ENCODE data around the gene FAM81A. TPM values are rescaled to one million over a fixed set of nuclear protein-coding genes. Genes with fewer than 3 reads are reported as not detected.

Gene FAM81A
- polyA plus RNA-seq, 1 donor: 5.3 TPM

DNA sequence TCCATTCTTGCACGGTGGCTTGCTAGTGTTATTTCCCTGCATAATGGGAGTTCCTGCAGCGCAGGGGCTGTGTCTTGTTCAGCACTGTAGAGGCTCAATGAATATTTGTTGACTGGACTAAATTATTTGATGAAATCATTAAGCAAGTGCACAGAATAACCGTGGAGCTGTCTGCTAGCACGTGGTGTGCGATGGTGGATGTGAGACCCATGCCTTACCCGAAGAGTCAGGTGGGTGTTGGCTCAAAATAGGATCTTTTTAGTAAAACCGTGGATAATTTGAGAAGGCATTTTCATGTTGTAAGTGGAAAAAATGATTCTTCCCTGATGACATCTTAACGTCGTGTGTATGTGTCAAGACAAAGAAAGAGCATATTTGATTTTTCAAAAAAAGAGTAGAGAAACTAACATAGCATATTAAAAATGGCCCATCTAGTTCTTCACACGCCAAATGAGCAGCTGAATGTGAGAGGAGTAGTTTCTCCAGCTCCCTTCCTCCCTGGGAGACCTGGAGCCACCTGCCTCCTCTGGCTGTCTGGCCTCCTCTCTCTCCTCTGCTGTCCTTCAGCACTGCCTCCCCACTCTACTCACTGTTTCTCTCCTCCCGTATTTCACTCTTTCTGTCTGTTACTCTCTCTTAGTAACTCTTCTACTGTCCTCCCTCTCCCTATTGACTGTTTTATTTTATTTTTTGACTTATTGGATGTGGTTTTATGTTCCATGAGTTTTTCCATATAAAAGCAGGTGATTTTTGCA, 6.3 kb downstream of the FAM81A start:
- Histone ChIP-seq H3K4me1 (ENCODE audit: control insufficient read depth, insufficient read depth, low read length) (no peaks in the 10 kb centered on the region), H3K36me3 (ENCODE audit: control insufficient read depth, insufficient read depth, low read length) (no peaks in the 10 kb centered on the region), H3K27ac (ENCODE audit: low read length) (no peak overlapping the region), H3K4me3 (ENCODE audit: low read length) (no peak overlapping the region), H3K9me3 (ENCODE audit: control insufficient read depth, low read depth, low read length) (no peaks in the 10 kb centered on the region), H3K27me3 (ENCODE audit: control insufficient read depth, insufficient read depth, low read length) (no peaks in the 10 kb centered on the region)
- WGBS (ENCODE audit: insufficient coverage, low lambda C conversion rate): 56% methylated on average over 1 of the region's 11 CpGs
- DNase-seq: no peak

DNA sequence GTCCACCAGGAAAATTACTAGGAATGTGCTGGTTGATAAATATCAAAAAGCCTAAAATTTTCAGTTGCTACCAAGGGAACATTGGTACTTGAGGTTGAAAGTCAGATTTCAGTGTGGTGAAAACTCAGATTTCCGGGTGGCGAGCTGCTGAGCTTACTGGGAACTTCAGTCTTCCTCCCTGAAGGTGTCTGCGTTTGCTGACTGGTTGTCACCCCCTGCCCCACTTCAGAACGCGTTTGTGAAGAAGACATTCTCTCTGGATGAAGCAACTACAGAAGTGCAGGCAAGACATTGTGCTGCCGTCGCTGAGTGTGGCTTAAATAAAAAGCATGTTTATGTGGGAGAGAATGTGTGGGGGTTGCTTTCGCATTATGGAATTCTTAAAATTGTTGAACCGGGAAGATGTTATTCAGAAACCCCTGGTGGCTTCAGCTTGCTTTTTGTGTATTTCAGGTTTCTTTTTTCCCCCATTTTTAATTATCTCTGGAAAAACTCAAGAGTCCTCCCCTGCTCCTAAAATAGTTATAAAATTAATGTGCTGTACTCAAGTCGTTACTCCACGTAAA, 7.1 kb downstream of the FAM81A start:
- 100% methylated on average over 2 of the region's 11 CpGs for WGBS (ENCODE audit: insufficient coverage, low lambda C conversion rate)
- no peak overlapping the region for H3K4me3 ChIP-seq (ENCODE audit: low read length)
- no peak for DNase-seq
- no peaks in the 10 kb centered on the region for H3K4me1 ChIP-seq (ENCODE audit: control insufficient read depth, insufficient read depth, low read length)
- no peaks in the 10 kb centered on the region for H3K9me3 ChIP-seq (ENCODE audit: control insufficient read depth, low read depth, low read length)
- no peaks in the 10 kb centered on the region for H3K36me3 ChIP-seq (ENCODE audit: control insufficient read depth, insufficient read depth, low read length)
- no peak overlapping the region for H3K27ac ChIP-seq (ENCODE audit: low read length)
- H3K27me3 ChIP-seq (ENCODE audit: control insufficient read depth, insufficient read depth, low read length): no peaks in the 10 kb centered on the region

DNA sequence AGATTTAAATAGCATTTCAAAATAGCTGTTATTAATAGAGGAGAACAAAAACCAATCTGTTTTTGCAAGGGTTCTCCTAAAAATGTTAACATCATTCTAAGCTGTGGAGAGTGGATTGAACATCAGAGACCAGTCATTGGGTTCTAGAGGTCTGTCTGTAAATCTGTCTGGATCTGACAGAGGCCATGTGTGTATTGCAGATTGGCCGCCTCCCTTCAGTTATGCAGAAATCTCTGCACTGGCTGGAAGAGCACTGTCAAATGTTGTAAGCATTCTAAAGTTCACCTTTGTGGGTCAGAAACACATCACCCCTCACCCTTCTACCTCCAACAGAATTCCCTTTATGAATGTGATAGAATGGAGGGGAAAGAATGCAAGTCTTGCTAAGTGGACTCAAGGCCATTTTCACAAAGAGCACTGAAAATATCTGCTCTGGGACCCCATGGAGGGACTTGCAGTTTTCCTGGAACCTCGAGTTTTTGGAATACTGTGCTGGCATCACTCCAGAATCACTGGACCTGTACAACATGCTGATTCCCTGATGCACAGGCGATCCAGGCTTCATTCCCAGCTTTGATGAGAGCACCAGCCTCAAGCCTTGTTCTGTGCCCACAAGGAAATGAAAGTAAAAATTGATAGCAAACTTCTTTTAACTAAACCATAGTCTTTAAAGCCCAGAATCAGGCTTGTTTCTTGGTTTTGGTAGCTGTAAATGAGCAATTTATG, 8.4 kb downstream of the FAM81A start:
- no CpG with 5 or more reads among the region's 3 CpGs for WGBS (ENCODE audit: insufficient coverage, low lambda C conversion rate)
- DNase-seq: no peak
- no peaks in the 10 kb centered on the region for H3K27me3 ChIP-seq (ENCODE audit: control insufficient read depth, insufficient read depth, low read length)
- no peaks in the 10 kb centered on the region for H3K36me3 ChIP-seq (ENCODE audit: control insufficient read depth, insufficient read depth, low read length)
- no peak overlapping the region for H3K4me3 ChIP-seq (ENCODE audit: low read length)
- H3K4me1 ChIP-seq (ENCODE audit: control insufficient read depth, insufficient read depth, low read length): no peaks in the 10 kb centered on the region
- no peak overlapping the region for H3K27ac ChIP-seq (ENCODE audit: low read length)
- H3K9me3 ChIP-seq (ENCODE audit: control insufficient read depth, low read depth, low read length): no peaks in the 10 kb centered on the region

DNA sequence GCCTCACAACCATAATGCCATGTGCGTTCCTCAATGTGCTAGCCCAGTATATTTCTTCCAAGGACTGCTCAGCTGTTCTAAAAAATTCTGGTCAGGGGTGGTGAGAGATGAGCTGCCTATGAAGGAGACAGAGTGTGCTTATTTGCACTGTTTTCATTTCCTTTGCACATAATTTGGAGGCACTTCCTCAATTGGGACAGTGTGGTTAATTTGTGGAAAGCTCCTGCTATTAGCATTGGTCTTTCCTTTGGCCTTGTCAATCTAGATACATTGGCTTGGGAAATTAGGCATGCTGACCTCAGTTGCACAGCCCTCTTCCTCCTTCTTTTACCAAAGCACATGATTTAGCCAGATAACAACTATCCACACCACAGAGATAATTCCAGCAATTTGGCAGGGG, 9.4 kb downstream of the FAM81A start:
- H3K36me3 ChIP-seq (ENCODE audit: control insufficient read depth, insufficient read depth, low read length): no peaks in the 10 kb centered on the region
- no peak overlapping the region for H3K27ac ChIP-seq (ENCODE audit: low read length)
- no peaks in the 10 kb centered on the region for H3K27me3 ChIP-seq (ENCODE audit: control insufficient read depth, insufficient read depth, low read length)
- no peak for DNase-seq
- H3K9me3 ChIP-seq (ENCODE audit: control insufficient read depth, low read depth, low read length): no peaks in the 10 kb centered on the region
- WGBS (ENCODE audit: insufficient coverage, low lambda C conversion rate): no CpG with 5 or more reads among the region's 1 CpG
- H3K4me1 ChIP-seq (ENCODE audit: control insufficient read depth, insufficient read depth, low read length): no peaks in the 10 kb centered on the region
- H3K4me3 ChIP-seq (ENCODE audit: low read length): no peak overlapping the region

DNA sequence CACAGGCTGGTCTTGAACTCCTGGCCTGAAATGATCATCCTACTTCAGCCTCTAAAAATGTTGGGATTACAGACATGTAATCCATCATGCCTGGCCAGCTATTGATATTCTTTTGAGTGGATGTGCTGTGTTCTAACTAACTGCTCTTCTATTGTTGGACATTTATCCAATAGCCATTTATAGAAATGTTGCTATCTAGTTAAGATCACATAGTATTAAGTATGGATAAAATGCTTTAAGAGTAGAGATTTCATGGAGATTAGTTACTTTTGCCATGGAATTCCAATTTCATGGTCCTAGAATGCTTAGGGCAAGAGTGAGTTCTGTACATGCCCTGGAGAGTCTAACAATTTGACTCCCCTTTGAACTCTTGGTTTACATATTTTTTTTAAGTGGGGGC, 10.9 kb downstream of the FAM81A start:
- DNase-seq: no peak
- H3K9me3 ChIP-seq (ENCODE audit: control insufficient read depth, low read depth, low read length): no peaks in the 10 kb centered on the region
- no peaks in the 10 kb centered on the region for H3K27me3 ChIP-seq (ENCODE audit: control insufficient read depth, insufficient read depth, low read length)
- H3K4me1 ChIP-seq (ENCODE audit: control insufficient read depth, insufficient read depth, low read length): peaks cover 5% of the 10 kb centered on the region
- no peak overlapping the region for H3K27ac ChIP-seq (ENCODE audit: low read length)
- no peak overlapping the region for H3K4me3 ChIP-seq (ENCODE audit: low read length)
- H3K36me3 ChIP-seq (ENCODE audit: control insufficient read depth, insufficient read depth, low read length): no peaks in the 10 kb centered on the region

DNA sequence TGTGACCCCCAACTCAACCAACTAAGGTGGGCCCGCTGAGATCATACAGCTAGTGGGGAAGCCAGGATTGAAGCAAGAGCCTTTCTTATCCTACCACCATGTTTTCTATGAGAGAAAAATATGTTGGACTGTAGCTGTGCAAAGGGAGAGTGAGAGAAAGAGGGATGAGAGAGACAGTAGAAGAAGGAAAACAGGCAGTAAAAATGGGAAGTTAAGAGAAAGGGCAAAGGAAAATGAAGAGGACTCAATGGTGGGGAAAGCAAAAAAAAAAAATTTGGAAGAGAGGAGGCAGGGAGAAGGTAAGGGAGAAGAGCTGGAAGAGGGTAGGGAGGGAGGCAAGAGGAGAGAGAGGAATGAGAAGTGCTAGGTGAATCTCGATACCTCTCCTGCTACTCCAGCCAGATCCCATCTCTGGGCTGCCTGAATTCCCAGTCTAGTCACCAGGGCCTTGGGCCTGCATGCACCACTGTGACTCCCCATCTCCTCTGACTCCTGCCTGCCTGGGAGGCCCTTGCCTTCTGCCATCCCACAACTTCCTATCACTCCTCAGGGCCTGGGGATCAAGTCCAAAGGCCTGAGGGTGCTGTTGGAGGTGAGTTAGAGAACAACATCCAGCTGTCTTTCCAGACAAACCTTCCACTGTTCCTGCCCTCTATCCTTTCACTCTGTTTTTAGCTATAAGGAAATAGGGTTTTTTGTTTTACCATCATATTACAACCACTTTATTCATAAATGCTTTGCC, 15.7 kb downstream of the FAM81A start:
- DNase-seq: peak; percentile 47 to 72
- no peaks in the 10 kb centered on the region for H3K36me3 ChIP-seq (ENCODE audit: control insufficient read depth, insufficient read depth, low read length)
- H3K4me1 ChIP-seq (ENCODE audit: control insufficient read depth, insufficient read depth, low read length): peaks cover 27% of the 10 kb centered on the region
- no peak overlapping the region for H3K4me3 ChIP-seq (ENCODE audit: low read length)
- no CpG with 5 or more reads among the region's 2 CpGs for WGBS (ENCODE audit: insufficient coverage, low lambda C conversion rate)
- H3K9me3 ChIP-seq (ENCODE audit: control insufficient read depth, low read depth, low read length): no peaks in the 10 kb centered on the region
- H3K27ac ChIP-seq (ENCODE audit: low read length): peak overlapping the region; percentile 2
- H3K27me3 ChIP-seq (ENCODE audit: control insufficient read depth, insufficient read depth, low read length): no peaks in the 10 kb centered on the region

DNA sequence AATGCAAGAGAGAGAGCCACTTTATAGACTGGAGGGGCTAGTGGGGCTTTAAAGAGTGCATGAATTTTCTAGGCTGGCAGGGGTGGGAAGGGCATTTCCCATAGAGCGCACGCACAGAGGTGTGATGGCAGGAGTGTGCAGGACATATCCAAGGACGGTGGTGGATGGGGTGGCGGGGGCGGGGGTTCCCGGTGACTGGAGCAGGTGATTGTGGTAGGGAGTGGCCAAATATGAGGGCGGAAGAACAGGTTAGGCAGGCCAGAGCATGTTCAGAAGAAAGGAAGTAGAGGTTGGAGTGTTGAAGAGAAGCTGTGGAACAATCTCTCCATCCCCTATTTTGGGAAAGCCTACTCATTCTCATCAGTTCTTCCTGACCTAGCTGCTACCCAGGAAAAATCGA, 18.1 kb downstream of the FAM81A start:
- DNase-seq: peak; percentile 80 to 84
- Histone ChIP-seq H3K4me1 (ENCODE audit: control insufficient read depth, insufficient read depth, low read length) (peaks cover 34% of the 10 kb centered on the region), H3K27ac (ENCODE audit: low read length) (peak overlapping the region; percentile 52), H3K27me3 (ENCODE audit: control insufficient read depth, insufficient read depth, low read length) (no peaks in the 10 kb centered on the region), H3K9me3 (ENCODE audit: control insufficient read depth, low read depth, low read length) (no peaks in the 10 kb centered on the region), H3K4me3 (ENCODE audit: low read length) (no peak overlapping the region), H3K36me3 (ENCODE audit: control insufficient read depth, insufficient read depth, low read length) (no peaks in the 10 kb centered on the region)
- WGBS (ENCODE audit: insufficient coverage, low lambda C conversion rate): 29% methylated on average over 1 of the region's 8 CpGs

DNA sequence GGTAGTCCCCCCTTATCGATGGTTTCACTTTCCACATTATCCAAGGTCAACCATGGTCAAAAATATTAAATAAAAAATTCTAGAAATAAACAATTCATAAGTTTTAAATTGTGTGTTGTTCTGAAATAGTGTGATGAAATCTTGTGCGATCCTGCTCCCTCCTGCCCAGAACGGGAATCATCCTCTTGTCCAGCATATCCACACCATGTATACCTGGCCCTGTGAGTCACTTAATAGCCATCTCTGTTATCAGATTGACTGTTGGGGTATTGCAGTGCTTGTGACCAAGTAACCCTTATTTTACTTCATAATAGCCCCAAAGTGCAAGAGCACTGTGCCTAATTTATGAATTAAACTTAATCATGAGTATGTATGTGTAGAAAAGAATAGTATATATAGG, 19.1 kb downstream of the FAM81A start:
- DNase-seq: peak; percentile 37 to 49
- Histone ChIP-seq H3K27me3 (ENCODE audit: control insufficient read depth, insufficient read depth, low read length) (no peaks in the 10 kb centered on the region), H3K36me3 (ENCODE audit: control insufficient read depth, insufficient read depth, low read length) (no peaks in the 10 kb centered on the region), H3K27ac (ENCODE audit: low read length) (peak overlapping the region; percentile 52), H3K4me1 (ENCODE audit: control insufficient read depth, insufficient read depth, low read length) (peaks cover 34% of the 10 kb centered on the region), H3K9me3 (ENCODE audit: control insufficient read depth, low read depth, low read length) (no peaks in the 10 kb centered on the region), H3K4me3 (ENCODE audit: low read length) (no peak overlapping the region)
- WGBS (ENCODE audit: insufficient coverage, low lambda C conversion rate): 100% methylated on average over 1 of the region's 3 CpGs

DNA sequence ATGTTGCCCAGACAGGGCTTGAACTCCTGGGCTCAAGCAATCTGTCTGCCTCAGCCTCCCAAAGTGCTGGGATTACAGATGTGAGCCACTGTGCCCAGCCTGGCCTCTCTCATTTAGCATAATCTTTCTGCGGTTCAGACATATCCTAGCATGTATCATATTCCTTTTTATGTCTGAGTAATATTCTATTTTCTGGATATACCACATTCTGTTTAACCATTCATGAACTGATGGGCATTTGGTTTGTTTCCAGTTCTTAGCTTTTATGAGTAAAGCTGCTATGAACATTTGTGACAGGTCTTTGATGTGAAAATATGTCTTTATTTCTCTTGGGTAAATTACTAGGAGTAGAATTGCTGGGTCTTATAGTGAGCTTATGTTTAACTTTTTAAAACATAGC, 23.5 kb downstream of the FAM81A start:
- no CpG with 5 or more reads among the region's 1 CpG for WGBS (ENCODE audit: insufficient coverage, low lambda C conversion rate)

DNA sequence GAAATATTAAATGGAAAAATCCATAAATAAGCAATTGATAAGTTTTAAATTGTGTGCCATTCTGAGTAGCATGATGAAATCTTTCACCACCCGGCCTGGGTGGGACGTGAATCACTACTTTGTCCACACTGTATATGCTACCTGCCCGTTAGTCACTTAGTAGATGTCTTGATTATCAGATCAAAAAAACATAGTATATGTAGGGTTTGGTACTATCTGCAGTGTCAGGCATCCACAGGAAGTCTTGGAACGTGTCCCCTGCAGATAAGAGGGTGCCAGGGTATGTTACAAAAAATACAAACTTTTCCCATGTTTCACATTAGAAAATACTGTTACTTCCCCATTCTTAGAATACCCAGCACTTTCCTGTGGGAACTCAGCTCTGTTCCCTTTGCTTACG, 35.2 kb downstream of the FAM81A start:
- no peak overlapping the region for H3K4me3 ChIP-seq (ENCODE audit: low read length)
- no peak overlapping the region for H3K27ac ChIP-seq (ENCODE audit: low read length)
- WGBS (ENCODE audit: insufficient coverage, low lambda C conversion rate): no CpG with 5 or more reads among the region's 5 CpGs
- no peaks in the 10 kb centered on the region for H3K4me1 ChIP-seq (ENCODE audit: control insufficient read depth, insufficient read depth, low read length)
- no peaks in the 10 kb centered on the region for H3K27me3 ChIP-seq (ENCODE audit: control insufficient read depth, insufficient read depth, low read length)
- H3K9me3 ChIP-seq (ENCODE audit: control insufficient read depth, low read depth, low read length): no peaks in the 10 kb centered on the region
- no peak for DNase-seq
- no peaks in the 10 kb centered on the region for H3K36me3 ChIP-seq (ENCODE audit: control insufficient read depth, insufficient read depth, low read length)

More for the DNA sequence above, 23.5 kb downstream of the FAM81A start:
- peaks cover 7% of the 10 kb centered on the region for H3K9me3 ChIP-seq (ENCODE audit: control insufficient read depth, low read depth, low read length)
- no peaks in the 10 kb centered on the region for H3K27me3 ChIP-seq (ENCODE audit: control insufficient read depth, insufficient read depth, low read length)
- DNase-seq: no peak
- H3K36me3 ChIP-seq (ENCODE audit: control insufficient read depth, insufficient read depth, low read length): no peaks in the 10 kb centered on the region
- H3K4me3 ChIP-seq (ENCODE audit: low read length): no peak overlapping the region
- no peak overlapping the region for H3K27ac ChIP-seq (ENCODE audit: low read length)
- H3K4me1 ChIP-seq (ENCODE audit: control insufficient read depth, insufficient read depth, low read length): peaks cover 14% of the 10 kb centered on the region
